Stimulated activated CD8-positive, alpha-beta memory T cell treated with anti-CD3 and anti-CD28 coated beads, Interleukin-7, amount 100 ng/mL, for 4 hours (primary cell): ENCODE measurements around the gene SAFB2.

ENCODE experiments used
- DNase-seq, 2 donors: peaks; one replicate each; pipeline ENCODE4 v3.0.0-alpha.2; 2020; ENCODE audit warnings: low read depth in 2 of 2

Gene SAFB2

DNA sequence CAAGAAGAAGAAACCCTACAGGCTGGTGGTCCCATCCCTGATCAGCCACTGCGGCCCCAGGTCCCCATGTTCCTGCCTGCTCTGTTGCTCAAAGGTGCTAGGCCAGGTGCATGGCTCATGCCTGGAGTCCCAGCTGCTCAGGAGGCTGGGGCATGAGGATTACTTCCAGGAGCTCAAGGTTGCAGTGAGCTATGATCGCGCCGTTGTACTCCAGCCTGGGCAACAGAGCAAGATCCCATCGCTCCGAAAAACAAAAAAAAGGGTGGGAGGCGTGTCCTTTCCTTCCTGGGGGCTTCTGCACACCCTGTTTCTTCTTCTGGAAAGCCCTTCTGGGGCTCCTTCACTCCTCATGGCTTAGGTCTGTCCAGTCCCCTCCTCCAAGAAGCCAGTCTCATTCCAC lies 42.9 kb downstream of the SAFB2 start:
- DNase-seq, result no peak

DNA sequence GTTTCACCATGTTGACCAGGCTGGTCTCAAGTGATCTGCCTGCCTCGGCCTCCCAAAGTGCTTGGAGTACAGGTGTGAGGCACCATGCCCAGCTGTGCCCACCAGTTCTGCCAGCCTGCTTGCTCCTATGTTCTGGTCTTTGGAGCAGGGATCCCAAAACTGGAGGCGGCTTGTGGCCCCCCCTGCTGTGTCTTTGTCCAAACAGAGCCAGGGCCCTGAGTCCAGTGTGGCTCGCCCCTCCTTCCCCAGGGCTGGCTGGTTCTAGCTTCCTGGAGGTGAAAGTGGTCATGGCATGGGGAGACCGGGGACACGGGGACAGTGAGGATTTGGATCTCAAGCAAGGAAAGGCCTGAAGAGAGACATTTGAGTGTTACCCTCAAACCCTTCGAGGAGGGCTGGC lies 43.3 kb downstream of the SAFB2 start:
- DNase-seq, result no peak

DNA sequence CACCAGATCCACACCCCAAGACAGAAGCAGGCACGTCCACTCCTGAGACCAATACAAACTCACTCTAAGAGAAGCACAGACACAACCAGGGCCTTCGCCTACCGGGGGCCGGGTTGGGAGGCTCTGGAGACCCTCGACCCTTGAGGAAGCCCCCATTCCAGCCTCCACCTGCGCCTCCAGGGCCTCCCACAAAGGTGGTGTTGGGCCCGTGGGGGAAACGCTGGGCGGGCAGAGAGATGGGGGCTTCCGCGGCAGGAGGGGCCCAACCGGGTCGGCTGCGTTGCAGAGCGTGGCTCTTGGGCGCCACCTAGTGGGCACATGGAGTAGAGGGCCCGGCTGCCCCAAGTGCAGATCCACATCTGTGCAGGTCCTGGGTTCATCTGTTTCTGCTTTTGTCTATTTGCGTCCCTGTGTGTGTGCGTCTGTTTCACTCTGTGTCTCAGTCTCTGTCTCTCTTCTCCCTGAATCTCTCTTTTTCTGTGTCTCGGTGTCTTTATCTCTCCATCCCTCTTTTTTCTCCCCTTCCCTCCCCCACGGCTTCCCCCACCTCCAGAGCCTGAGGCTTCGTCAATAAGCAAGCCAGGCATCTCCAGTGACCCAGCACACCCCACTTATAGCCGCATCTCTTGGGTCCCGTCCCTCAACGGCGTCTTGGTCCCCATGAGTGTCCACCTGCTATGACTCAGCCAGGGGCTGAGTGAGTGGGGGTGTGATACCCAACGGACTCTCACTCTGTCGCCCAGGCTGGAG lies 44.3 kb downstream of the SAFB2 start:
- peak; percentile 24 to 45 for DNase-seq

DNA sequence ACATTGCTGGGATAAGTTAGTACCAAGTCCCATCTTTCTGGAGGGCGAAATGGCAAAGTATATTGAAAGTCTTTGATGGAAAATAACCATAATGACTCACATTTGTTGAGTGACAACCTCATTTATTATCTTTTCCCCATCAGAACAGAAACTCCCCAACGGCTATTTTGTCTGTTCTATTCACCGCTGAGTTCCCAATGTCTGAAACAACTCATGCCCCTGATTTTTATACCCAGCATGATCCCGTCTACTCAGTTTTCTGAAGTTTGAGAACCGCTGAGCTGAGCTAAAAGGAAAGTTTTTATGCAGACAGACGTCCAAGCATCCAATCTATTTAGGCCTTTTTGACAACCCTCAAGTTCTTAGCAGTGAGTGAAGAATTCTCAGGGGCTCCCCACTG lies 47.0 kb downstream of the SAFB2 start:
- DNase-seq, result no peak

DNA sequence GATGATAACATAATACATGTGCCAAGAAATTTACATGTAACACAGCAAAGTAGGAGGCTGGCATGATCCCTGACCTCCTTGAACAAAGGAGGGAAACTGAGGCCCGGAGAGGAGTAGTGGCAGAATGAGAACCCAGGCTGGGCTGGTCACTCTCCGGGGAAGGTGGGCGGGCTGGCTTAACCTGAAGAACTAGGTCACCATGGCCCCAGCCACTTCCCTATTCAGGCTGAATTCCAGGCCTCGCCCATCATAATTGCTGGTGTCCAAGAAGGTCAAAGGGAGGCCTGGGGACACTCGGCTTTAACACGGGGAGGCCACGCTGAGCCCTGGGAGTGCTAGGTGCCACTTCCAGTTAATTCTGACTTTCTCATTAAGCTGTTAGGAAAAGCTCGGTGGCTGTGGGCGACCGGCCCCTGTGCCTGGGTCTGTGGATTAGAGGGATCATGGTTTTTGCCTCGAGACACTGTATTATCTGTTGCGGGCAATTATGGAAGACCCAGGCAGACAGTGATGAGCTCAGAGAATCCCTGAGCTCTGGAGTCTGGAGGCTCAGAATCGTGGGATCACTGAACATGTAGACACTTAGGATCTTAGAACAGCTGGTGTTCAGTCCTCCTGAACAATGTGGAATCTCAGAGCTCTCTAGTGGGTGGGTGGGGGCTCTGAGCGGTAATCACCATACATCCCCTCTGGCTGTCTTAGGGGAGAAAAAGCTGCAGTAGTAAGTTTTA lies 49.9 kb downstream of the SAFB2 start:
- no peak for DNase-seq

DNA sequence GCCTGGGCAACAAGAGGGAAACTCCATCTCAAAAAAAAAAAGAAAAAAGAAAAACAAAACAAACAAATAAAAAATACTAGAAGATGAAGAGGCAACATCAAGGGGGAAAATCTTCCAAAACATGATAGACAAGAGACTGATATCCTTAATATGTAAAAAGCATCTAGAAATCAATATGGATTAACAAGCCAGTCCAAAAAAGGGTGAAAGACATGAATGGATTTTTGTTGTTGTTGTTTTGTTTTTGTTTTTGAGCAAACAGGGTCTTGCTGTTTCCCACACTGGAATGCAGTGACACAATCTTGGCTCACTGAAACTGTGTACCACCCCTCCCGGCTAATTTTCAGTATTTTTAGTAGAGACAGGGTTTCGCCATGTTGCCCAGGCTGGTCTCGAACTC lies 50.8 kb downstream of the SAFB2 start:
- DNase-seq, result no peak

DNA sequence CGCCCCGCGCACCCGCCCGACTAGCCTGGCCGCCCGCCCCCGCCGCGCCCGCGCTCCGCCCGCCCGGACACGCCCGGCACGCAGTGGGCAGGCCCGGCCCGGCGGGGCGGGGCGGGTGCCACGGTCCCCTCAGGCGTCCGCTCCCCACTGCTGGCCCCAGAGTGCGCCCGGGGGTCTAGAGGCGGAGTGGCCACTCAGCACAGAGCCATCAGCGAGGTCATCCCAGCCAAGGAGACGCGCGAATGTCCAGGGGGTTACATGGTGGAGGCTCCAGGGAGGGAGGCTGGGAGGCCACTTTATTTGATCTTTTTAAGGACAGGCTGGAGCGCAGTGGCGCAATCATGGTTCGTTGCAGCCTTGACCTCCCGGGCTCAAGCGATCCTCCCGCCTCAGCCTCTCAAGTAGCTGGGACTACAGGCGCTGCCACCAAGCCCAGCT lies 54.6 kb downstream of the SAFB2 start:
- no peak for DNase-seq

DNA sequence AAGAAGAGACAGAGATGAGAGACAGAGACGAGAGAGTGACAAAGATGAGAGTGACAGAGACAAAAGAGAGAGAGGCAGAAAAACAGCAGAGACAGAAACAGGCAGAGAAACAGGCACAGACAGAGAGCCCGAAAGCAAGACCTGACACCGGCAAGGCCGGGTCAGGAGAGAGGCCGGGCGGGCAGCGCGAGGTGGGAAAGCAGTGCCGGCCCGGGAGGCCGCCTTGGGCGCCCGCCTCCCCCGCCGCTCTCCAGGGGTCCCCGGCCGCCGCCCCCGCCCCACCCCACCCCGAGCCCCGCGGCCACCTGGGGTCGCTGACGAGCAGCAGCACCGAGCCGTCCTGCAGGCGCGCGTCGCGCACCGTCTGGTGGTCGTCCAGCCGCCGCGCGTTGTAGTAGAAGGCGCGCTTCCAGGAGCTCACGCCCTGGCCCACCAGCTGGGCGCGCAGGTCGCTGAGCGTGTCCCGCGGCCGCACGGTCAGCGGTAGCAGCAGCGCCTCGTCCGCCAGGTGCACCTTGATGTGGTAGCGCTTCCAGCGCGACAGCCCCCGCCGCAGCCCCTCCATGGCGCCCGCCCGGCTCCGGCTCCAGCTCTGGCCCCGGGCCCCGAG lies 55.1 kb downstream of the SAFB2 start, which contains the start of gene TINCR:
Gene TINCR, minus strand, starts transcription at position 594 of the 610 bp plus-strand sequence.
- no peak for DNase-seq

DNA sequence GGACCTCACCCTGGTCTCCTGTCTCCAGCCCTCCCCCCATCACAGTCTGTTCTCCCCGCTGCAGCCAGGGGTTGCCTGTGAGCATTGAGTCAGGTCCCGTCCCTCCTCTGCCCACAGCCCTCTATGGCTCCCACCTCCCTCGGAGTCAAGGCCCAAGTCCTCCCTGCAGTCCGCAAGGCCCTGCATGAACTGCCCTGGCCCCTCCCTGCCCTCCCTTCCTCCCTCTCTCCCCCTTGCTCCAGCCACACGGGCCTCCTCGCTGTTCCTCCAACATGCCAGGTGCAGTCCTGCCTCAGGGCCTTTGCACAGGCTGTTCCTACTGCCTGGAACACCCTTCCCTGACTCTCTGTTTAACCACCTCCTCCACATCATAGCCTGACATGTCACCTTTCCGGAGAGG lies 57.6 kb downstream of the SAFB2 start:
- DNase-seq, result no peak

DNA sequence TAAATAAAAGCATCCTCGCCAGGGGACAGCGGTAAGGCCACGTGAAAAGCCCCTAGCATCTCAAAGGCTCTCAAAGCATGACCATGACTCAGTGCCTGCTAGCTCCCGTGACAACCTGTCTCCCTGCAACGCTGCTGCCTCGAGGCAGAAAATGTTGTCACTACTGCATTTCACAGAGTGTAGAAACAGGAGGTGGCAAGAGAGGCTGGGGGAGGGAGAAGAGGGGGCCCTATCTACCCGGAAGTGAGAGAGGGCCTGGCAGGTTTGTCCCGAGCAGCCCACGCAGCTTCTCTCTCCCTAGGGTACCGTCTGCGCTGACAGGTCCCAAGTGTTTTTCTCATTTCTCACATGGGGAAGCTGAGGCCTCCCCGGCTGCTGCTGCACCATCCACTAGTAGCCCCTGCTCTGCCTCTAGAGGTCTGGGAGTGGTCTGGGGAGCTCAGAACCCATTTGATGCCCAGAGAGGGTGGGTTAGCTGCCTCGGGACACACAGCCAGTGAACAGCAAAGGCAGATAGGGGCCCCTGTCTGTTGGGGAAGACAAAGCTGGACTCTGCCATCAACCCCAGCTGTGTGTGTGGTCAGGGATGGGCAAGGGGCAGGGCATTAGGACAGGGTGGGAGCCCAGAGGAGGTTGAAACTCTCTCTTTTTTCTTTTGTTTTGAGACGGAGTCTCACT lies 58.5 kb downstream of the SAFB2 start:
- DNase-seq, result no peak

DNA sequence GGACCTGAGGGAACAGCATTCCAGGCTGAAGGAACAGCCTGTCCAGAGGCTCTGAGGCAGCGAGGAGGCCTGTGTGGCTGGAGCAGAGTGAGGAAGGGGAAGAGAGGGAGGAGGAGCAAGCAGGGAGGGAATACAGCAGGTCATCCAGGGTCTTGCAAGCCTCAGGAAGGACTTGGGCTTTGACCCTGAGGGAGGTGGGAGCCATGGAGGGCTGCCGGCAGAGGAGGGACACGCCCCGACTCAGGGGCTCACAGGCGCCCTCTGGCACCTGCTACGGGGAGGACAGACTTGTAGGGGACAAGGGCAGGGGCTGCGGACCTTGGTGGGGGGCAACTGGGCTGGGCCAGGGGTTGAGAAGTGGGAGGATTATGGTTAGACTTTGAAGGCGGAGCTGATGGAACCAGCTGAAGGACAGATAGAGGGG lies 59.6 kb downstream of the SAFB2 start:
- no peak for DNase-seq

DNA sequence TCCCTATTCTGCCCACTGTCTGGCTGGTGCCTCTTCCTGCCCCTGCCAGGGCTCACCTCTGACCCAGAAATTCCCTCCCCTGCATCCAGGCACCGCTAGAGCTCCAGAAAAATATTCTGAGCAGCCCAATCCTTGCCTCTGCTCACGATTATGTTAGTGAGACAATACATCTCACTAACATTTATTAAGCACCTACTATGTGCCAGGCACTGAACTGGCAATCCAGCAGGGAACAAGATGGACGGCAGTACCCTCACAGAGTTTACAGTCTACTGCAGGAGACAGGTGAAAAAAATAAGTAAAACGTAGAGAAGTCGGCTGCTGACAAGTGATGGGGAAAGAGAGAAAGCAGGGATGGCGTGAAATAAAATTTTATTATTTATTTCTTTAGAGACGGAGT lies 60.3 kb downstream of the SAFB2 start:
- no peak for DNase-seq

DNA sequence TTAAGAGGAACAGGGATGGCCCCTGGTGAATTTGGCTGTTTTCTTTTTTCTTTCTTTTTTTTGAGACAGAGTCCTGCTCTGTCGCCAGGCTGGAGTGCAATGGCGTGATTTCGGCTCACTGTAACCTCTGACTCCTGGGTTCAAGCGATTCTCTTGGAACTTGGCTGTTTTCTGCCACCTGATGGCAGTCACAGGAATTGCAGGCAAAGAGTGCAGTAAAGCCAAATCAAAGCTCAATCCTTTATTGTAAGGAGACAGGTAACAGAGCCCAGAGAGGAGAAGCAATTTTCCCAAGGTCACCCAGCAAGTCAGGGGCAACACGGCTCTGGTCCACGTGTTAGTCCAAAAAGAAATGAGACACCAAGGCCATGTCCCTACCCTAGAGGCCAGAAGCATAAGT lies 61.0 kb downstream of the SAFB2 start:
- no peak for DNase-seq

DNA sequence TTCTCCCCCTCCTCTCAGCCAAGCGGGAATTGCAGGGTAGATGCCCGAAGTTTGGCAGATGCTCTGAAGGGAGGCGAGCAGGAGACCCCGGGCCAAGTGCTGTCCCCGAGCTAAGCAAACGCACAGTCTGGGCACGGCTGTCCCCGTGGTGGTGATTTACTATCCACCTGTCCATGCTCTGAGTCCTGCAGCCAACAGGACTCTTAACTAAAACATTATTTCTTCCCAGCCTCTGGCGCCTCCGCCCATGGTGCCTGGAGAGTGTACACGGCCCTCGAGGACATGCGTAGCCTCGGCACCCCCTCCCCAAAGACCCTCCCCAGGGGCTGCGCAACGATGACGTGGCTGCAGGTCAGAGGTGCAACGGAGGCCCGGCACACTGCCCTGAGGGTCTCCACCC lies 62.4 kb downstream of the SAFB2 start:
- no peak for DNase-seq

DNA sequence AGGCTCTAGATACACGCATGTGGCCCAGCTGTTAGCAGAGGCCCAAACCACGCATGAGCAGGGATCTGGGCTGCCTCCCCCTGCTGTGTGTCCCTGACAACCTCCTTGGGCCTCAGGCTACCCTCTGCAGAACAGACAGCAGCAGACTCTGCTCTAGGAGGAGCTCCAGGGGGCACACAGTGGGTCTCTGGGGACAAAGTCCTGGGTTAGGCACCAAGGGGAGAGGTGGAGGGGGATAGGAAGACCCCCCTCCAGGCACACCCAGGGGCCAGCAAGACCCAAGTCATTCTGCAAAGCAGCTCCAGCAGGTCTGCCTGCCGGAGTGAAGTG lies 62.8 kb downstream of the SAFB2 start:
- no peak for DNase-seq

DNA sequence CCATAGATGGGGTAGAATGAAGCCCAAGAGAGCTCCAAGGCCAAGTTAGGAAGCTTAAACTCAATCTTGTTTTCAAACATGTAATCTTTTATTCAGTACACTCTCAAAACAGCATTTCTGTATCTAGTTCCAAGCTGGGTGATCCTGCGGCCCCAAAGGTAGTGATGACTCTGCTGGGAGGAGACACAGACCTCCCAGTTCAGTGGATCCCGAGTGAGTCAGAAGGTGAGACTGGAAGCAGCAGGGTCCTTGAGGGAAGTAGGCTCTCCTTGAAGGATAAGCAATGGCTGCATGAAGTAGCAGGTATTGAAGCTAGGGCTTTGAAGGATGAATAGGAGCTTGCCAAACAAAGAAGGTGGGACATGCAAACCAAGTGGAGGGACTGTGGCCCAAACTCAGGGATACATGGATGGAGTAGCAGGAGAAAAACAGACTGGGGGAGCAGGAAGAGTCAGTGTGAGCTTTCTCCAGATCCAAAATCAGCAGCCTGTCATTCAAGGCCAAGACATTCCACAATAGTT lies 64.4 kb downstream of the SAFB2 start:
- DNase-seq, result no peak

DNA sequence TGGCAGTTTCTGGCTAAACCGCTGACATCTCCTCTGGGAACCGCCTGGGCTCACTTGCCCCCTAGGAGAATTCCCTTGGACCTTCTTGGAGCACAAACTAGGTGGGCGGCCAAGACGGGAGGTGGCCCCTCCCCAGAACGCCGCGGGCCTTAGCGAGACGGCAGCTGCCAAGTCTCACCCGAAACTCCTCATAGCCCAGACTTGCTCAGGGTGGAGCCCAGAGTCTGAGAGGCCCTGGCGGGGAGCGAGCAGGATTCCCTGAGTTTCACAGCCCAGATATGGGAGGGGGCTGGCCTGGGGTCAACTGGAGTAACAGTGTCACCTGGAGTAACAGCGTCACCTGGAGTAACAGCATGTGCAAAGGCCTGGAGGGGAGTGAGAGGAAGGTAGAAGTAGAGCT lies 64.9 kb downstream of the SAFB2 start:
- no peak for DNase-seq

DNA sequence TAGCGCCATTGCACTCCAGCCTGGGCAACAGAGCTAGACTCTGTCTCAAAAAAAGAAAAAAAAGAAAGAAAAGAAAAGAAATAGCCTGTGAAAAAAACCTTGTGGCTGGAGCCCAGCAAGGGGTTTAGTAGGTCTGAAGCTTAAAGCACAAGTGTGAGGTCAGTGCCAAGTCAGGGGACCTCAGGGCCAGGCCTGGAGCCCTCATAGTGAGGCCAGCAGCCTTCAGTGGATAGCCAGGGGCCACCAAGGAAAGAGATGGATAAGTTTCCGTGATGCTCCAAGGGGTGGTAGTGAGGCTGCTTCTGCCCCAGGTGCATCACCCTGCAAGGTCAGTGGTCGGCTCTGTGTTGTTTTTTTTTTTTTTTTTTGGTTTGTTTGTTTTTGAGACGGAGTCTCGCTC lies 67.7 kb downstream of the SAFB2 start:
- DNase-seq, result no peak

DNA sequence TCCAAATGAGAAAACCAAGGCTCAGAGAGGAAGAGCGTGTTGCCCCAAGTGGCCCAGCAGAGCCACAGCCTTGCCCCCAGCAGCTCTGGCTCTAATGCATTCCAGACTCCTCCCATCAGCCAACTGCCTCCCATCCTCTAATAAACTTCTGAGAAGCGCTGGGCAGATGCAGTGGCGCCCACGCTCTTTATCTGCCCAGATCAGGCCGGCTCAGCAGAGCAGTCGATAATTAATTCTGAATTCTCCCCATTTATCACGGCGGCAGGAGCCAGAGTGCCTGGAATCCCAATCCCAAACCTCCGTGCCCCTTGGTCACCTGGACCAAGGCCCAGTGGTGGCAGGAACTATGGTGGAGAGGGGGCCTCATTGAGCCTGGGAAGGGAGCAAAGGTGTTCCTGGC lies 68.7 kb downstream of the SAFB2 start:
- no peak for DNase-seq

DNA sequence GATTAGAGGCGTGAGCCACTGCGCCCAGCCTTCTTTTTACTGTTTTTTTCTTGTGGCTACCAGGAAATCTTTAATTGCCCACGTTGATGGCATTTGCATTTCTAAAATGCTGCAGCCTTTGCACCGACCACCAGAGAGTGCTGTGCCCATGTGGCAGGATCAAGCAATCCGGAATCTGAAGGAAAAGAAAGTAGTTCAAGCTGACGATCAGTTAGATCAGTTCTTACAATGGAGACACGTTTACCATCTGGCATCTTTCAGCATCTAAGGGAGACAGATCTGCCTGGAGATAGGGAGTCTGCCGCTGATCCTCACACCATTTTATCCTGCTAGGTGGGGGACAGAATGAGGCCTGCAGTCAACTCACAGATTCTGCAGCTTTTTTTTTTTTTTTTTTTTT lies 74.7 kb downstream of the SAFB2 start:
- DNase-seq, result no peak

DNA sequence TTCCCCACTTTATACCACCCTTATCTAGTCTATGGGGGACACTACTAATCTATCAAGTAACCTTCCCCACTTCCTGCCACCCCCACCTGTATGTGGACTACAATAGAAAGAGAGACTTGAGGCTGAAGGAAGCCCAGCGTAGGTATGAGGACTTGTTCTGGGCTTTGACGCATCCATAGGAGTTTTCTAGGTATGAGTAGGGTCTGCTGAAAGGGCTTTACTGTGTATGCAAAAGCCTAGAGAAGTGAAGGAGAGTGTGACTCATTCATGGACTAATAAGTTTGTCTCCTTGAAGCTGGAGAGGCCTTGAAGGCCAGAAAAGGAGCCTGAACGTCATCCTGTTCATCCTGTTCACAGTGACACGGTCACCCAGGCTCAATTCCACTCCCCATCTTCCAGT lies 76.6 kb downstream of the SAFB2 start:
- DNase-seq, result no peak

DNA sequence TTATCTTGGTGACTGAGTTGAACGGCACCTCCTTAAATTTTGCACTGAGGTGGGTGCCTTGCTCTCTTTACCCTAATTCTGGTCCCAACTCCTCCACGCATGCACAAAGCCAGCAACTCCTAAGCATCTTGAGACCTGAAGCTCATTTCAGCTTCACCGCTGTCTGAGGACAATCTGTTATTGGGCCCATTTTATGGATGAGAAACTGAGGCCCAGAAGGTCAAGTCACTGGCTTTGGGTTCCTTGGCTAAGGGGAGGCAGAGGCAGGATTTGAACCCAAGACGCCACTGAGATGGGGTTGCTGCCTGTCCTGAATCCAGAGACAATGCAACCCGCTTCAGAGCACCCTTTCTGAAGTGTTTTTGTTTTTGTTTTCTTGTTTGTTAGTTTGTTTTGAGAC lies 77.5 kb downstream of the SAFB2 start:
- no peak for DNase-seq
